ENCODE data around the gene CNFN.
"Not testable (repeated sequence)": the region's sequence is repeated elsewhere in the genome, so short reads cannot be mapped to it uniquely, and the experiment has no call there.

CNFN gene

DNA sequence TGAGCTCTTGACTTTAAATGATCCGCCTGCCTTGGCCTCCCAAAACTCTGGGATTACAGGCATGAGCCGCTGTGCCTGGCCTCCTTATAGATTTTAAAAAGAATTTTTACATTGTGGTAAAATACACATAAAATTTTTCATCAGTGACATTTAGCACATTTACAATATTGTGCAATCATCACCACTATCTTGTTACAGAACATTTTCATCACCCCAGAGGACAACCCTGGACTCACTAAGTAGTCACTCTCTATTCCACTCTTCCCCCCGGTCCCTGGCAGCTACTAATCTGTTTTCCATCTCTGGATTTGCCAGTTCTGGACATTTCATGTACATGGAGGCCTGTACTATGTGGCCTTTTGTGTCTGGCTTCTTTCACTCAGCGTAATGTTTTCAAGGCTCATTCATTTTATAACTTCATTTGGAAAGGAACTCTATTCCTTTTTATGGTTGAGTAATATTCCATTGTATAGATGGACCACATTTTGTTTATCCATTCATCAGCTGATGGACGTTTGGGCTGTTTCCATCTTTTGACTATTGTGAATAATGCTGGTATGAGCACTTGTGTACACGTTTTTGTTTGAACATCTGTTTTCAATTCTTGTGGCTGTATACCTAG is 44.8 kb downstream of the CNFN start:
- no peak for DNase-seq (ENCODE audit: low read depth, low spot score)

DNA sequence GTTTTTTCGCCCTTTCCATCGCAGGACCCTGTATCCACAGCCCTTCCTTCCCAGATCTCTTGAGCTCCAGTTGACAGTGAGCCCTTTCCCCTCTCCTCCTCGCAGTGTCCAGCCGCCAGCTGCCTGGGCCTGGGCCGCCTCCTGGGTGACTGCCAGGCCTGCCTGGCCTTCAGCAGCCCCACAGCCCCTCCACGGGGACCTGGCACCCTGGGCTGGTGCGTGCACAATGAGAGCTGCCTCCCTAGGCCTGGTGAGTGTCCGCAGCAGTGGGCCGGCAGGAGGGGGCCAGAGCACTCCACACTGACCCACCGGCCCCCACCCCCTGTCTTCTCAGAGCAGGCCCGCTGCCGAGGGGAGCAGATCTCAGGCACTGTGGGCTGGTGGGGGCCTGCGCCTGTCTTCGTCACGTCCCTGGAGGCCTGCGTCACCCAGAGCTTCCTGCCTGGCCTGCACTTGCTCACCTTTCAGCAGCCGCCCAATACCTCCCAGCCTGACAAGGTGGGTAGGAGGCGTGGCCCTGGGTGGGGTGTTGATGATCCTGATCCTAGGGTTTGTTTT is 45.7 kb downstream of the CNFN start:
- CTCF ChIA-PET: interaction anchor here (1.1 kb wide), 1 partner anchor 185 kb away, joined by 3 read pairs; no protein-coding TSS in a partner anchor
- H3K4me3 ChIP-seq (ENCODE audit: low read depth, low read length): no peak overlapping the region
- no peak for DNase-seq (ENCODE audit: low read depth, low spot score)
- TF ChIP-seq, protein P1, sequence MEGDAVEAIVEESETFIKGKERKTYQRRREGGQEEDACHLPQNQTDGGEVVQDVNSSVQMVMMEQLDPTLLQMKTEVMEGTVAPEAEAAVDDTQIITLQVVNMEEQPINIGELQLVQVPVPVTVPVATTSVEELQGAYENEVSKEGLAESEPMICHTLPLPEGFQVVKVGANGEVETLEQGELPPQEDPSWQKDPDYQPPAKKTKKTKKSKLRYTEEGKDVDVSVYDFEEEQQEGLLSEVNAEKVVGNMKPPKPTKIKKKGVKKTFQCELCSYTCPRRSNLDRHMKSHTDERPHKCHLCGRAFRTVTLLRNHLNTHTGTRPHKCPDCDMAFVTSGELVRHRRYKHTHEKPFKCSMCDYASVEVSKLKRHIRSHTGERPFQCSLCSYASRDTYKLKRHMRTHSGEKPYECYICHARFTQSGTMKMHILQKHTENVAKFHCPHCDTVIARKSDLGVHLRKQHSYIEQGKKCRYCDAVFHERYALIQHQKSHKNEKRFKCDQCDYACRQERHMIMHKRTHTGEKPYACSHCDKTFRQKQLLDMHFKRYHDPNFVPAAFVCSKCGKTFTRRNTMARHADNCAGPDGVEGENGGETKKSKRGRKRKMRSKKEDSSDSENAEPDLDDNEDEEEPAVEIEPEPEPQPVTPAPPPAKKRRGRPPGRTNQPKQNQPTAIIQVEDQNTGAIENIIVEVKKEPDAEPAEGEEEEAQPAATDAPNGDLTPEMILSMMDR (IDR thresholded peaks at IDR 0.05; ENCODE audit: insufficient read depth, low read length, missing control alignments): no peak
- POLR2A ChIA-PET: no interaction called here

More for the DNA sequence above, 44.8 kb downstream of the CNFN start:
- H3K4me3 ChIP-seq (ENCODE audit: low read depth, low read length): no peak overlapping the region
- TF ChIP-seq, protein P1 (IDR thresholded peaks at IDR 0.05; ENCODE audit: insufficient read depth, low read length, missing control alignments): no peak
- POLR2A ChIA-PET: no interaction called here
- CTCF ChIA-PET: interaction anchor here (1.1 kb wide), 1 partner anchor 184 kb away, joined by 3 read pairs; no protein-coding TSS in a partner anchor

DNA sequence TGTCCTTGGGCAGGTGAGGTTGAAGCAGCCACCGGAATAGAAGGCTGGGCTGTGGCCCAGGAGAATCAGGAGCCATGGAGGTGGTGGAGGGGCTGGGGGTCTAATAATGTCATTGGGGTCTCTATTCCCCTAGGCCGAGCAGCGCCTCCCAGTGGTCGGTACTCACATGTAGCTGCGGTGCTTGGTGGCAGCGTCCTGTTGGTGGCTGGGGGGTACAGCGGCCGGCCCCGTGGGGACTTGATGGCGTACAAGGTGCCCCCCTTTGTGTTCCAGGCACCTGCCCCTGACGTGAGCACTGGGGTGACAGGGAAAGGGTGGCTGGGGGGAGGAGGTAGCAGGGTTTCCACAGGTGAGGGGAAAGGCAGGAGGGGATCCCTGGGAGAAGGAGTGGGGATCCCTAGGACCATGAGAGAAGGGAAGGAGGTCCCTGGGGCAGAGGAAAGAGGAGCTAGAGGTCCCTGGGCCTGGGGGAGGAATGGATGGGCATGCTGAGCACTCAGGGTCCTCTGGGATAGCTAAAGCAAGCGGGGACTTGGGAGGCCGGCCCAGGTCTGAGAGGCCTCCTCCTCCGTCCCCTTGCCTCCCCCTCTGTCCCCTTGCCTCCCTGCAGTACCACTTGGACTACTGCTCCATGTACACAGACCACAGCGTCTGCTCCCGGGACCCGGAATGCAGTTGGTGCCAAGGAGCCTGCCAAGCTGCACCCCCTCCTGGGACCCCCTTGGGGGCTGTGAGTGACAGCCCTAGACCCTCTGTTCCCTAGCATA is 46.6 kb downstream of the CNFN start:
- TF ChIP-seq, protein P1 (IDR thresholded peaks at IDR 0.05; ENCODE audit: insufficient read depth, low read length, missing control alignments): no peak
- CTCF ChIA-PET: interaction anchor here (1.2 to 1.4 kb wide), 3 partner anchors 12 to 29 kb away, joined by 3 to 7 read pairs (median 4); no protein-coding TSS in a partner anchor
- DNase-seq (ENCODE audit: low read depth, low spot score): no peak
- POLR2A ChIA-PET: no interaction called here
- no peak overlapping the region for H3K4me3 ChIP-seq (ENCODE audit: low read depth, low read length)

DNA sequence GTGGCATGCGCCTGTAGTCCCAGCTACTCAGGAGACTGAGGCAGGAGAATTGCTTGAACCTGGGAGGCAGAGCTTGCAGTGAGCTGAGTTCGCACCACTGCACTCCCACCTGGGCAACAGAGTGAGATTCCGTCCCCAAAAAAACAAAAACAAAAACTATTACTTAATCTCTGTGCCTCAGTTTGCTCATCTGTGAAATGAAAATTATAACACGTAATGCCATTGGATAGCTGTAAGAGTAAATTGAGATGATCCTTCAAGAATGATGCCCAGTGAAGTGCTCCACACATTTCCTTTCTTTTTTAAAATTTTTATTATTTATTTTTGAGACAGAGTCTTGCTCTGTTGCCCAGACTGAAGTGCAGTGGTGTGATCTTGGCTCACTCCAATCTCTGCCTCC is 50.2 kb downstream of the CNFN start:
- POLR2A ChIA-PET: not testable (repeated sequence)

DNA sequence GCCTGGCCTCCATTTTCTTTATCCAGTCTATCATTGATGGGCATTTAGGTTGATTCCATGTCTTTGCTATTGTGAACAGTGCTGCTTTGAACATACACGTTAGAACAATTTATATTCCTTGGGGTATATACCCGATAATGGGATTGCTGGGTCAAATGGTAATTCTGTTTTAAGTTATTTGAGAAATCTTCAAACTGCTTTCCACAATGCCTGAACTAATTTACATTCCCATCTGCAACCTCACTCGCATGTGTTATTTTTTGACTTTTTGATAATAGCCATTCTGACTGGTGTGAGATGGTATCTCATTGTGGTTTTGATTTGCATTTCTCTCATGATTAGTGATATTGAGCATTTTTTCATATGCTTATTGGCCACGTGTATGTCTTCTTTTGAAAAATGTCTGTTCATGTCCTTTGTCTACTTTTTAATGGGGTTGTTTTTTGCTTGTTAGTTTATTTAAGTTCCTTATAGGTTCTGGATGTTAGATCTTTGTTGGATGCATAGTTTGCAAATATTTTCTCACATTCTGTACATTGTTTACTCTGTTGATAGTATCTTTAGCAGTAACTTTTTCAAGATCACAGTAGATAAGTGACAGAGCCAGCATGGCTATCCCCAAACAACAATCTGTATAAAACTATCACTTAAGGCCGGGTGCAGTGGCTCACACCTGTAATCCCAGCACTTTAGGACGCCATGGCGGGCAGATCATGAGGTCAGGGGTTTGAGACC is 50.8 kb downstream of the CNFN start:
- POLR2A ChIA-PET; CTCF ChIA-PET; DNase-seq (ENCODE audit: low read depth, low spot score): not testable (repeated sequence)

More for the DNA sequence above, 50.2 kb downstream of the CNFN start:
- H3K4me3 ChIP-seq (ENCODE audit: low read depth, low read length); CTCF ChIA-PET; DNase-seq (ENCODE audit: low read depth, low spot score): not testable (repeated sequence)

More for the DNA sequence above, 50.8 kb downstream of the CNFN start:
- not testable (repeated sequence) for H3K4me3 ChIP-seq (ENCODE audit: low read depth, low read length)
